SK-N-SH treated with all-trans-retinoic acid at 6 μM for 48 hours (cell line): ENCODE measurements around the gene IL9.

Experiments used
- ATAC-seq: fragments of 200-7000 bp; cut with Tn5 transposase; 3 replicates; pipeline ENCODE4 v1.9.1; 2020; ENCODE audit warnings: mild to moderate bottlenecking, moderate library complexity
- CREB5 ChIP-seq: fragments of 250-450 bp; sonication (Bioruptor Pico); IDR thresholded peaks from 2 replicates; pipeline ENCODE4 v1.5.1; 2020; ENCODE audit warnings: low read depth, mild to moderate bottlenecking, moderate library complexity
- CSDC2 ChIP-seq: fragments of 250-450 bp; sonication (Bioruptor Pico); IDR thresholded peaks from 2 replicates; pipeline ENCODE4 v1.5.0; 2020; ENCODE audit warnings: mild to moderate bottlenecking, moderate library complexity
- CSRNP3 ChIP-seq: fragments of 250-450 bp; sonication (Bioruptor Pico); IDR thresholded peaks from 2 replicates; pipeline ENCODE4 v1.5.1; 2021; ENCODE audit warnings: mild to moderate bottlenecking, moderate library complexity
- ESRRG ChIP-seq: fragments of 250-450 bp; sonication (Bioruptor Pico); IDR thresholded peaks from 2 replicates; pipeline ENCODE4 v1.6.1; 2021; ENCODE audit warnings: mild to moderate bottlenecking
- GLIS3 ChIP-seq: fragments of 250-450 bp; sonication (Bioruptor Pico); IDR thresholded peaks from 2 replicates; pipeline ENCODE4 v1.5.0; 2020; ENCODE audit warnings: mild to moderate bottlenecking, moderate library complexity
- ISL1 ChIP-seq: fragments of 250-450 bp; sonication (Bioruptor Pico); IDR thresholded peaks from 2 replicates; pipeline ENCODE4 v2.1.2; 2022; ENCODE audit warnings: mild to moderate bottlenecking, moderate library complexity
- OSR1 ChIP-seq: fragments of 250-450 bp; sonication (Bioruptor Pico); IDR thresholded peaks from 2 replicates; pipeline ENCODE4 v1.8.0; 2022; ENCODE audit warnings: moderate library complexity, mild to moderate bottlenecking, inconsistent platforms
- POU6F1 ChIP-seq: fragments of 250-450 bp; sonication (Bioruptor Pico); IDR thresholded peaks from 2 replicates; pipeline ENCODE4 v1.8.0; 2021; ENCODE audit warnings: low read depth, mild to moderate bottlenecking, moderate library complexity, borderline replicate concordance
- PPARA ChIP-seq: fragments of 250-450 bp; sonication (Bioruptor Pico); IDR thresholded peaks from 2 replicates; pipeline ENCODE4 v1.5.0; 2020; ENCODE audit warnings: mild to moderate bottlenecking, borderline replicate concordance
- RARB ChIP-seq: fragments of 250-450 bp; sonication (Bioruptor Pico); IDR thresholded peaks from 2 replicates; pipeline ENCODE4 v1.8.0; 2021; ENCODE audit warnings: mild to moderate bottlenecking, moderate library complexity
- TOX ChIP-seq: fragments of 250-450 bp; sonication (Bioruptor Pico); IDR thresholded peaks from 2 replicates; pipeline ENCODE4 v1.8.0; 2021; ENCODE audit warnings: mild to moderate bottlenecking, moderate library complexity, borderline replicate concordance
- ZC3H10 ChIP-seq: fragments of 250-450 bp; sonication (Bioruptor Pico); IDR thresholded peaks from 2 replicates; pipeline ENCODE4 v1.5.1; 2021; ENCODE audit warnings: mild to moderate bottlenecking, moderate library complexity
- ZFP3 ChIP-seq: fragments of 250-450 bp; sonication (Bioruptor Pico); IDR thresholded peaks from 2 replicates; pipeline ENCODE4 v1.5.0; 2020; ENCODE audit warnings: mild to moderate bottlenecking, moderate library complexity
- ZFP30 ChIP-seq: fragments of 450-650 bp; formaldehyde crosslinking; IDR thresholded peaks from 2 replicates; pipeline ENCODE4 v1.5.0; 2022; ENCODE audit warnings: mild to moderate bottlenecking, moderate library complexity
- ZNF565 ChIP-seq: fragments of 450-650 bp; formaldehyde crosslinking; conservative IDR thresholded peaks from 2 replicates; pipeline ENCODE4 v1.5.0; 2020; ENCODE audit warnings: low read depth, mild to moderate bottlenecking, moderate library complexity
- TF ChIP-seq, protein P1 (sequence below): fragments of 250-450 bp; sonication (Bioruptor Pico); IDR thresholded peaks from 2 replicates; pipeline ENCODE4 v1.5.0; 2020; ENCODE audit warnings: mild to moderate bottlenecking, moderate library complexity
- TF ChIP-seq, protein P2 (sequence below): fragments of 250-450 bp; sonication (Bioruptor Pico); IDR thresholded peaks from 2 replicates; pipeline ENCODE4 v1.8.0; 2020; ENCODE audit warnings: mild to moderate bottlenecking, moderate library complexity, borderline replicate concordance

The IL9 gene

DNA sequence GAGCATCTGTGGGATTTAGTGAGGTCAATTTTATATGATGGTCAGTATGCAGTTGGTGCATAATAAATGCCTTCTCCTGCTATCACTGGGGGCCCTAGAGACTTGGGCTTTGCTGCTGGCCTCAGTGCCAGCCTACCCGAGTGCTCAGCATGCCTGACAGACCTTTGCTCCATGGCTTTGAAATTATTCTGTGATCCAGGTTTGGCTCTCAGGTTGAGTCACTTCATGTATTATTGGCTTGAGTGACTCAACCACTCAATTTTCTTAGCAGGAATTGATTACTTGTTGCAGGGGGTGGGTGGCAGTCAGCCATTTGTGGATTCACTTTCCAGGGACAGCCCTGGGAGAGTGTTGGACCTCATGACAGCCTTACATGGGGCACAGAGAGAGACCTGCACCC, 47.7 kb downstream of the IL9 start:
- no peak for ATAC-seq
- TF ChIP-seq CREB5 (CRISPR knock-in tag), result no peak
- TF ChIP-seq ISL1 (CRISPR knock-in tag), result no peak
- TF ChIP-seq ESRRG (CRISPR knock-in tag), result no peak
- no peak for TF ChIP-seq RARB (CRISPR knock-in tag)
- TF ChIP-seq PPARA (CRISPR knock-in tag), result no peak
- TF ChIP-seq, protein P1, sequence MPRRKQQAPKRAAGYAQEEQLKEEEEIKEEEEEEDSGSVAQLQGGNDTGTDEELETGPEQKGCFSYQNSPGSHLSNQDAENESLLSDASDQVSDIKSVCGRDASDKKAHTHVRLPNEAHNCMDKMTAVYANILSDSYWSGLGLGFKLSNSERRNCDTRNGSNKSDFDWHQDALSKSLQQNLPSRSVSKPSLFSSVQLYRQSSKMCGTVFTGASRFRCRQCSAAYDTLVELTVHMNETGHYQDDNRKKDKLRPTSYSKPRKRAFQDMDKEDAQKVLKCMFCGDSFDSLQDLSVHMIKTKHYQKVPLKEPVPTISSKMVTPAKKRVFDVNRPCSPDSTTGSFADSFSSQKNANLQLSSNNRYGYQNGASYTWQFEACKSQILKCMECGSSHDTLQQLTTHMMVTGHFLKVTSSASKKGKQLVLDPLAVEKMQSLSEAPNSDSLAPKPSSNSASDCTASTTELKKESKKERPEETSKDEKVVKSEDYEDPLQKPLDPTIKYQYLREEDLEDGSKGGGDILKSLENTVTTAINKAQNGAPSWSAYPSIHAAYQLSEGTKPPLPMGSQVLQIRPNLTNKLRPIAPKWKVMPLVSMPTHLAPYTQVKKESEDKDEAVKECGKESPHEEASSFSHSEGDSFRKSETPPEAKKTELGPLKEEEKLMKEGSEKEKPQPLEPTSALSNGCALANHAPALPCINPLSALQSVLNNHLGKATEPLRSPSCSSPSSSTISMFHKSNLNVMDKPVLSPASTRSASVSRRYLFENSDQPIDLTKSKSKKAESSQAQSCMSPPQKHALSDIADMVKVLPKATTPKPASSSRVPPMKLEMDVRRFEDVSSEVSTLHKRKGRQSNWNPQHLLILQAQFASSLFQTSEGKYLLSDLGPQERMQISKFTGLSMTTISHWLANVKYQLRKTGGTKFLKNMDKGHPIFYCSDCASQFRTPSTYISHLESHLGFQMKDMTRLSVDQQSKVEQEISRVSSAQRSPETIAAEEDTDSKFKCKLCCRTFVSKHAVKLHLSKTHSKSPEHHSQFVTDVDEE (CRISPR knock-in tag), result no peak
- TF ChIP-seq CSDC2 (CRISPR knock-in tag), result no peak
- no peak for TF ChIP-seq ZC3H10 (CRISPR knock-in tag)
- TF ChIP-seq POU6F1 (CRISPR knock-in tag), result no peak
- TF ChIP-seq ZNF565, result no peak
- TF ChIP-seq, all 23 proteins: peak for 0

GRCh38 chr5:135846311-135846710, 49.3 kb downstream of the IL9 start:
- ATAC-seq, result no peak
- no peak for TF ChIP-seq CSDC2 (CRISPR knock-in tag)
- TF ChIP-seq OSR1 (CRISPR knock-in tag), result no peak
- TF ChIP-seq CSRNP3 (CRISPR knock-in tag), result no peak
- TF ChIP-seq, protein P2, sequence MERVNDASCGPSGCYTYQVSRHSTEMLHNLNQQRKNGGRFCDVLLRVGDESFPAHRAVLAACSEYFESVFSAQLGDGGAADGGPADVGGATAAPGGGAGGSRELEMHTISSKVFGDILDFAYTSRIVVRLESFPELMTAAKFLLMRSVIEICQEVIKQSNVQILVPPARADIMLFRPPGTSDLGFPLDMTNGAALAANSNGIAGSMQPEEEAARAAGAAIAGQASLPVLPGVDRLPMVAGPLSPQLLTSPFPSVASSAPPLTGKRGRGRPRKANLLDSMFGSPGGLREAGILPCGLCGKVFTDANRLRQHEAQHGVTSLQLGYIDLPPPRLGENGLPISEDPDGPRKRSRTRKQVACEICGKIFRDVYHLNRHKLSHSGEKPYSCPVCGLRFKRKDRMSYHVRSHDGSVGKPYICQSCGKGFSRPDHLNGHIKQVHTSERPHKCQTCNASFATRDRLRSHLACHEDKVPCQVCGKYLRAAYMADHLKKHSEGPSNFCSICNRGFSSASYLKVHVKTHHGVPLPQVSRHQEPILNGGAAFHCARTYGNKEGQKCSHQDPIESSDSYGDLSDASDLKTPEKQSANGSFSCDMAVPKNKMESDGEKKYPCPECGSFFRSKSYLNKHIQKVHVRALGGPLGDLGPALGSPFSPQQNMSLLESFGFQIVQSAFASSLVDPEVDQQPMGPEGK, result no peak

DNA sequence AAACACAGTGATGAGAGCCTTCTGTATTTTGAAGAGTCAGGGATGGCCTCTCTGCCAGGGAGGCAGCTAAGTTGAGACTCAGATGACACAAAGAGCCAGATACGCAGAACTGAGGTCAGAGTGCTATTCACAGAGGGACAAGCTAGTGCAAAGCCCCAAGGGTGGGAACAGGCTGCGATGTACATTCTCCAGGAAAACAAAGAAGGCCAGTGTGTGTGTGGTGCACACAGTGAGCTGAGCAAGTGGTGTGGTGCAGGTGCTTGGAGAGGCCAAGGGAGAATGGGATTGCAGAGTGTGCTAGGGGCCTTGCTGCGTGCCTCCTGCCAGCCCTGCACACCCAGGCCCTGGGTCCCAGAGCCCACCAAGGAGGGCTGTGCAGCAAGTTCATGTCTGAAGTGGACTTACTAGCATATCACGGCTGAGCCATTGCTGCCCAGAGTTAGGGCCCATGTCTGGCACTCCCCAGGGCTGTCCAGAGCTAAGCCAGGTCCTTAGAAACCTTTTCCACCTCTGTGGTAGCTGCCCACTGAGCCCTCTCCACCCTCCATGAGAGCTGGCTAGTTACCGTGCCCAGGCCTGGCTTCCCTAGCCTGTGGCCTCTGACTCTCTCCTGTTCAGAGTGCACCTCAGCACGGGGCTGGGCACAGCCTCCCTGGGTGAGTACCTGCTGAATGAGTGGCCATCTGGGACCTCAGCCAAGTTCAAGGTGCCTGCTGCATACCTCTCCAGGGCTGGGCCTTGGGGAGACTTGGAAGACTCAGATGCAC, 51.9 kb downstream of the IL9 start:
- ATAC-seq, result no peak

More for the DNA sequence above, 51.9 kb downstream of the IL9 start:
- TF ChIP-seq RARB (CRISPR knock-in tag) (no peak), TOX (CRISPR knock-in tag) (no peak), ZFP3 (no peak), ZFP30 (CRISPR knock-in tag) (no peak), ZNF565 (no peak), POU6F1 (CRISPR knock-in tag) (no peak), CSRNP3 (CRISPR knock-in tag) (no peak), GLIS3 (CRISPR knock-in tag) (no peak), ISL1 (CRISPR knock-in tag) (no peak)
